ENCODE data around the gene FBXO40. TPM values are rescaled to one million over a fixed set of nuclear protein-coding genes. Genes with fewer than 3 reads are reported as not detected.
A peak's percentile ranks its signal among the peaks of the same experiment; 100 is the strongest.
"Not testable (repeated sequence)": the region's sequence is repeated elsewhere in the genome, so short reads cannot be mapped to it uniquely, and the experiment has no call there.

The FBXO40 gene, protein sequence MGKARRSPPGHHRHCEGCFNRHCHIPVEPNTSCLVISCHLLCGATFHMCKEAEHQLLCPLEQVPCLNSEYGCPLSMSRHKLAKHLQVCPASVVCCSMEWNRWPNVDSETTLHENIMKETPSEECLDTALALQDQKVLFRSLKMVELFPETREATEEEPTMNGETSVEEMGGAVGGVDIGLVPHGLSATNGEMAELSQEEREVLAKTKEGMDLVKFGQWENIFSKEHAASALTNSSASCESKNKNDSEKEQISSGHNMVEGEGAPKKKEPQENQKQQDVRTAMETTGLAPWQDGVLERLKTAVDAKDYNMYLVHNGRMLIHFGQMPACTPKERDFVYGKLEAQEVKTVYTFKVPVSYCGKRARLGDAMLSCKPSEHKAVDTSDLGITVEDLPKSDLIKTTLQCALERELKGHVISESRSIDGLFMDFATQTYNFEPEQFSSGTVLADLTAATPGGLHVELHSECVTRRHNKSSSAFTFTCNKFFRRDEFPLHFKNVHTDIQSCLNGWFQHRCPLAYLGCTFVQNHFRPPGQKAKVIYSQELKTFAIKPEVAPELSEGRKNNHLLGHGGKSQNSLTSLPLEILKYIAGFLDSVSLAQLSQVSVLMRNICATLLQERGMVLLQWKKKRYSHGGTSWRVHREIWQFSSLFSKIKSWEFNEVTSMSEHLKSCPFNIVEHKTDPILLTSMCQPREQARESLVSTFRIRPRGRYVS
- not detected for total RNA-seq

DNA sequence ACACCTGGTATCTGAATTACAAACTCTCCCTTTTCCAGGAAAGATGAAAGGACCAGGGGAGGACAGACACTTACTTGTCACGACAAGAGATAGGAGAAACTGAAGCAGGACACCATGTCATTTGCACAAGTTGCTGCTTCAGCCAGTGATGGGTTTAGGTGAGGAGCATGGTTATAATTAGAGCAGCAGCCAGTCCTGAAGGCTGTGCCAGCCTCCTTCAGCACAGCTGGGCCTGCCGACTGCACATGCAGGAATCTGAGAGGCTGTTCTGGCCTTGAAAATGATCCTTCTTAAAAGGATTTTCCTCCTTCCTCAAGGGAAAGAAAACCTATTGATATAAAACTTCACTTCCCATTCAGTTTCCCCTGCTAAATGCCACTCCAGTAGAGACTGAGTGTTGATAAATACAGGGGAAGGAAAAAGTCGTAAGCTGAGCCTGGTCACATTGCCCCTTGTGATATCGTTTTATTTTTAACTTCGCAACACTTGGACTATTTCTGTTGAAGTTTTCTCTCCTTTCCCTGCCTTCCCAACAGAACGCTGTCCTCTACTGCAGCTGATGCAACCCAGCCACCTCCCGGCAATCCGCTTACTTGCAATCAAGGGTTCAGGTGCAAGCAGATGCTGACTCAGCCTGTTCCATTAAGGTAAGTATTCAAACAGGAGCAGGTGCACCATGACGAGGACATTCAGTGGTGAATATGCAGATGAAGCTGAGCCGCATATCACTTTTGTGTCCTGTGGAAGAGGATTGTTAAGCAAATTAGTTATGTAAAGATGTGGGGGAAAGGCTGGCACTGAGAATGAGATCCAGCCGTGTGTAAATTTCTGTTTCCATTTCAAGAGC is at the start of gene FBXO40:
Gene FBXO40, plus strand, starts transcription at position 524 of the 847 bp plus-strand sequence. CDS start 27,197 bp downstream, outside the sequence.
- Mint-ChIP-seq H3K9me3 (no peaks in the 10 kb centered on the region), H3K4me3 (no peak within 1 kb of the TSS), H3K36me3 (ENCODE audit: low read depth) (no peaks in the 10 kb centered on the region), H3K27me3 (no peaks in the 10 kb centered on the region), H3K4me1 (no peaks in the 10 kb centered on the region), H3K27ac (no peak within 1 kb of the TSS)
- no peak for ATAC-seq (replicated peaks)

DNA sequence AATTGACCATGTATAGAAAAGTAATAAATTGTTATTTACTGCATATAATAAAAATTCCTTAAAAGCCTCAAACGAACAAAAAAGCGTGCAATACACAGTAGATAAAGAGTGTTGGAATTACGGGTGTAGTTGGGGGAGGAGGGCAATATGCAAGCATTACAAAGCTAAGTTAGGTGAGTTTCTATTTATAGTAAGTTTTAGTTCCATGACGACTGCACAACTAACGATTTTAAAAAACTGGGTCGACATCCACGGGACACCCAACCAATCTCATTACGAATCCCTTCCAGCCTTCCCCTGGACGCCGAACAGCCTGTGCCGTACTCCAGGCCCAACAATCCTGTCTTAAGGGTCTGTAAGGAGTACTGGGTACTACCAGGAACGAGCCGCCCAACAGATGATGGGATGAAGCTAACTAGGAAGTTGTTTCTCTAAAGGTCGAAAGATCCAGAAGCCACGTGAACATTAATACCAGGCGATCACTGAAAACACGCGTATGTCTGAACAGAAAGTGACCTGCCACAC is 48.1 kb upstream of the FBXO40 start:
- H3K9me3 Mint-ChIP-seq = no peaks in the 10 kb centered on the region
- H3K4me3 Mint-ChIP-seq = peak overlapping the region; percentile 97
- H3K36me3 Mint-ChIP-seq (ENCODE audit: low read depth) = peaks cover 5% of the 10 kb centered on the region
- H3K4me1 Mint-ChIP-seq = peaks cover 8% of the 10 kb centered on the region
- peak overlapping the region; percentile 96 for H3K27ac Mint-ChIP-seq
- ATAC-seq (replicated peaks) = peak; percentile 17
- no peaks in the 10 kb centered on the region for H3K27me3 Mint-ChIP-seq

DNA sequence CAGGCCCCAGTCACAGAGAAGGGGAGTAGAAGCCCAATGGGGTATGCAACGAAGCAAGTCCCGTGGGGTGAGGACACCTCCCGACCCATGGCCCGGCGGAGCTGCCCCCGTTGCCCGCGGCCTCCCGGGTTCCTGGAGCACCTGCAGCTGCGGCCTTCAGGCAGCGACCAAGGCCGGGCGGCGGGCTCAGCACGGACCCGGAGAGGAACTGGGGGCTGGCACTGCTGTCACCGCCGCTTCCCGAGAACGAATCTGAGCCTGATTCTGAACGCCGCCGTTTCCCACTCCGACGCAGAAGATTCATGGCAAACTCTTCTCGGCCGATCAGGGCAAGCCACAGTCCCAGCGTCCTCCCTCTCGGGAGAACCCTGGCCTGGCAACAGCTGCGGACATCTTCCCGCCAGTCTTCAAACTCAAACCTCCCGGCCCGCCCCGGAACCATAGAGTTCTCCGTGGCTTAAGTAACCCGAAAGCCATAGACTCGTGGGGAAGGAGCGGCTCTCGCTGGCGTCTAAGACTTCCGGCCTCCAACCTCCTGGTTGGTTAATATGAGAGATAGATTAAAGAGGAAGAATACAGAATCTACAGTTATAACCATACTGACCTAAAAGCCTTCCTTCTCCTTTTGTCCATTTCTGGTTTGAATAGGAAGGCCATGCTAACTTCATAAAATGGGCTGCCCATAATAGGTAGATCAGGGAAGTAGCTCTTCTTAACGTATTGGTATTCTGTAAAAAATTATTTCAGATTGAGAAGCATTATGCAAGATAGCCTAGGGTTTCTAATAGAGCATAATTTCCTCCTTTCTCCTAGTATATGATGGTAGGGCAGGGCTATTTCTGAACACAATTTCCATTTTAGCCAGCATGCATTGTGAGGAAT is 47.4 kb upstream of the FBXO40 start, which contains the start of gene POLQ:
Gene POLQ, minus strand, starts transcription at position 415 of the 882 bp plus-strand sequence. Its CDS starts 111 bp downstream, at position 304.
- H3K4me3 Mint-ChIP-seq = peak within 1 kb of the TSS; percentile 97
- H3K27ac Mint-ChIP-seq = peak within 1 kb of the TSS; percentile 96
- H3K36me3 Mint-ChIP-seq (ENCODE audit: low read depth) = peaks cover 5% of the 10 kb centered on the region
- H3K4me1 Mint-ChIP-seq = peaks cover 8% of the 10 kb centered on the region
- ATAC-seq (replicated peaks) = peak; percentile 98
- no peaks in the 10 kb centered on the region for H3K27me3 Mint-ChIP-seq
- H3K9me3 Mint-ChIP-seq = no peaks in the 10 kb centered on the region

DNA sequence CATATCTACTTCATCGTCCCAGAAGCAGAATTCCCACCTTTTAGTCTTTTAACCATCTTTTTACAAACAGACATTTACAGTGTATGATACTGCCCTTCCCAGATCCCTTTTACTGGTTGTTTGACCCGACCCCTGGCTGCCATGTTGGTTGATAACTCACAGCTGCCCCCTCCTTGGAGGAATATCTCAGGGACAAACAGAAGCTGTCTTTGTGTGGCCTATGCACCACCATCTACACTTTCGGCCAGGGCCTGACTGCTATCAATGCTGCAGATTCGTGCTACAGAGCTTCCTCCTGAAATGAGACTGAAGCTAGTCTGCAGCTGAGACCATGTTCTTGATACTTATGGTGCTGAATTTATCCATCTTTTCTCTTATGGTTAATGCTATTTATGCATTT is 40.8 kb upstream of the FBXO40 start:
- Mint-ChIP-seq H3K27me3 (peaks cover 3% of the 10 kb centered on the region), H3K36me3 (ENCODE audit: low read depth) (no peaks in the 10 kb centered on the region), H3K9me3 (no peaks in the 10 kb centered on the region), H3K4me1 (no peaks in the 10 kb centered on the region), H3K27ac (peak overlapping the region; percentile 3), H3K4me3 (no peak overlapping the region)
- no peak for ATAC-seq (replicated peaks)

DNA sequence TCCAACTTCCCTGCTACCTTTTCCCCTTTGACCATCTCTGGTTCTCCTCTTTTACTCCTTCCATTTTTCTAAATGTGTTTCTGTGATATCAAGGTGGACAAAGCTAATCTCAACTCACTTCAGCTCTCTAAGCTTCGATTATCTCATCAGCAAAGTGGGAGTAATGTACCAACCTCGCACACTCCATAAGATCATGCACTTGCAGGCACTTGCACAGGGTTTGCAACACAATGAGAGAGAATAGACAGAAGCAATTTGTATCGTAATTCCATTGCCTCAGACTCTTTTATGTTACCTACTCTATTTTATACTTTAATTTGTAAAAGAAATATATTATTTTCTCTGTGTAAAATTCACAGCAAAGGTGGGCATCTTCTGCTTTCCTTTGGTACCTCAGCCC is 40.4 kb upstream of the FBXO40 start:
- H3K4me1 Mint-ChIP-seq = no peaks in the 10 kb centered on the region
- H3K4me3 Mint-ChIP-seq = no peak overlapping the region
- peak overlapping the region; percentile 3 for H3K27ac Mint-ChIP-seq
- H3K36me3 Mint-ChIP-seq (ENCODE audit: low read depth) = no peaks in the 10 kb centered on the region
- H3K27me3 Mint-ChIP-seq = peaks cover 3% of the 10 kb centered on the region
- no peaks in the 10 kb centered on the region for H3K9me3 Mint-ChIP-seq
- no peak for ATAC-seq (replicated peaks)

DNA sequence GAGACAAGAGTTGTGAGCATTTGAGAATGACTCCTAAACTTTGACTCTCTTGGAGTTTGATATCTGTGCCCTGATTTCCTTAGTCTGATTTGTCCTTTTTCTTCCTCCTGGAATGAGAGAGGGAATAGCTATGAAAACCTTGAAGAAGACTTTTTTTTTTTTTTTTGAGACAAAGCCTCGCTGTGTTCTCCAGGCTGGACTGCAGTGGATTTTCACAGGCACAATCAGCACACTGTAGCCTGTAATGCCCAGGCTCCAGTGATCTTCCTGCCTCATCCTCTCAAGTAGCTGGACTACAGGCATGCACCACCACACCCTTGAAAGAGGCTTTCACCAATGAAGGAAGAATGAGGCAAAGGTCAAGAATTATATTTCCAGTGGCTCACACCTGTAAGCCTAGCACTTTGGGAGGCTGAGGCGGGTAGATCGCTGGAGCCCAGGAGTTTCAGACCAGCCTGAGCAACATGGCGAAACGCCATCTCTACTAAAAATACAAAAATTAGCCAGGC is 35.7 kb upstream of the FBXO40 start:
- peaks cover 11% of the 10 kb centered on the region for H3K27me3 Mint-ChIP-seq
- H3K4me1 Mint-ChIP-seq = no peaks in the 10 kb centered on the region
- no peaks in the 10 kb centered on the region for H3K36me3 Mint-ChIP-seq (ENCODE audit: low read depth)
- no peaks in the 10 kb centered on the region for H3K9me3 Mint-ChIP-seq
- ATAC-seq (replicated peaks) = no peak
- H3K4me3 Mint-ChIP-seq = no peak overlapping the region
- no peak overlapping the region for H3K27ac Mint-ChIP-seq

DNA sequence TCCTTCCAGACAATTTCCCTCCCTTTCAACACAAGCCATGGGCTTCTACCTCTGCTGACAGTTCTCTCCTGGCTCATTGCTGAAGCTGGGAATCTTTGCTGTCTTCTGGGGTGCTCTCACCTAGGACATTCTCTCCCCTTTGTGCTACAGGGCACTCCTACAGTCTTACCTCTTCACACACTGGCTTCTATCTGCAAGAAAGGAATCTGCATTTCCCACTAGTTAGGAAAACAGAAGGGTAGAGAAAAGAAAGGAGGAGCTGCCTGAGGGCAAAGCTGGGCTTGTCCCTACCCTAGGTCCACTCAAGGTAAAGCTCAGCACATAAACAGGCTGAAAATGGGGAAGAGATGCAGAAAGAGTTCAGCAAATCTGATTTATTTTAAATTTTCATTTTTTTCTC is 31.0 kb upstream of the FBXO40 start:
- ATAC-seq (replicated peaks) = no peak
- Mint-ChIP-seq H3K4me3 (no peak overlapping the region), H3K36me3 (ENCODE audit: low read depth) (no peaks in the 10 kb centered on the region), H3K27ac (no peak overlapping the region), H3K9me3 (no peaks in the 10 kb centered on the region), H3K4me1 (no peaks in the 10 kb centered on the region), H3K27me3 (peaks cover 9% of the 10 kb centered on the region)

DNA sequence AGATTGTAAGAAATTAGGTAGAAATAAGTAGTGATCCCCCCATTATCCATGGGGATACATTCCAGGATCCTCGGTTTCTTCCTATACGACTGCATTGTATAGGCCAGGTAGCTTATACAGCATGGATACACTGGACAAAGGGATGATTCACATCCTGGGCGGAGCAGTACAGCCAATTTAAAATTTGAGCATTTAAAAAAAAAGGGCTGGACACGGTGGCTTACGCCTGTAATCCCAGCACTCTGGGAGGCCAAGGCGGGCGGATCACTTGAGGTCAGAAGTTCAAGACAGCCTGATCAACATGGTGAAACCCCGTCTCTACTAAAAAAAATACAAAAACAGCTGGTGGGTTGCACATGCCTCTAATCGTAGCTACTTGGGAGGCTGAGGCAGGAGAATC is 26.4 kb upstream of the FBXO40 start:
- H3K36me3 Mint-ChIP-seq (ENCODE audit: low read depth) = no peaks in the 10 kb centered on the region
- ATAC-seq (replicated peaks) = no peak
- no peak overlapping the region for H3K4me3 Mint-ChIP-seq
- no peaks in the 10 kb centered on the region for H3K9me3 Mint-ChIP-seq
- no peak overlapping the region for H3K27ac Mint-ChIP-seq
- no peaks in the 10 kb centered on the region for H3K27me3 Mint-ChIP-seq
- H3K4me1 Mint-ChIP-seq = no peaks in the 10 kb centered on the region

DNA sequence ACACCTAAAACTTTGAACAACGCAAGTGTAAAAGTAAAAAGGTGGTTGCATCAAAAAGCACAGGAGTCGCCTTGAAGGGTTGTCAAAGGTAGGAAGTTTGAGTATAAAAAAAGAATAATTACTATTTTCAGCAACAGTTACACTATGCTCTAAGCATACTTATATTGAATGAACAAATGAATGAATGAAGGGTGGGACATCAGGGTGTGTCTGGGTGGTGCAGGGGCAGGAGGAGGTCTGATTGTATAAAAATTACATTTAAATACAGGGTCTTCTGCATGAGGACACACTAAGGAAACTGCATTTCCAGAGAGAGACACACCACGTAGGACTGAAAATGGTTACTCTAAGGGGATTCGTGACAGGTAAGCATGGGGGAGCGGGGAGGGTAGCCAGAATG is 25.5 kb upstream of the FBXO40 start, which contains the start of gene ARGFX:
Gene ARGFX, plus strand, starts transcription at position 301 of the 400 bp plus-strand sequence. CDS start 2,765 bp downstream, outside the sequence.
- no peak within 1 kb of the TSS for H3K27ac Mint-ChIP-seq
- H3K36me3 Mint-ChIP-seq (ENCODE audit: low read depth) = no peaks in the 10 kb centered on the region
- H3K27me3 Mint-ChIP-seq = no peaks in the 10 kb centered on the region
- no peak for ATAC-seq (replicated peaks)
- no peaks in the 10 kb centered on the region for H3K9me3 Mint-ChIP-seq
- H3K4me1 Mint-ChIP-seq = no peaks in the 10 kb centered on the region
- no peak within 1 kb of the TSS for H3K4me3 Mint-ChIP-seq

DNA sequence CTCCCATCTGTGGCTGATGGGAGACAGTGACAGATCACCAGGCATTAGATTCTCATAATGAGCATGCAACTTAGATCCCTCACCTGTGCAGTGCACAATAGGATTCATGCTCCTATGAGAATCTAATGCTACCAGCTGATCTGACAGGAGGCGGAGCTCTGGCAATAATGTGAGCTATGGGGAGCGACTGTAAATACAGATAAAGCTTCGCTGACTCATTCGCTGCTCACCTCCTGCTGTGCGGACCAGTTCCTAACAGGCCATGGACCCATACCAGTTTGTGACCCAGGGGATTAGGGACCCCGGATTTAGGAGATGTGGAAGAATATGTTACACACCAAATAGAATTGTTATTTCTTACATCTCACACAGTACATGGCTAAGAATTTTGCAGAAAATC is 18.7 kb upstream of the FBXO40 start:
- Mint-ChIP-seq H3K27ac (no peak overlapping the region), H3K36me3 (ENCODE audit: low read depth) (no peaks in the 10 kb centered on the region), H3K4me1 (no peaks in the 10 kb centered on the region), H3K27me3 (no peaks in the 10 kb centered on the region), H3K4me3 (no peak overlapping the region), H3K9me3 (no peaks in the 10 kb centered on the region)
- no peak for ATAC-seq (replicated peaks)

DNA sequence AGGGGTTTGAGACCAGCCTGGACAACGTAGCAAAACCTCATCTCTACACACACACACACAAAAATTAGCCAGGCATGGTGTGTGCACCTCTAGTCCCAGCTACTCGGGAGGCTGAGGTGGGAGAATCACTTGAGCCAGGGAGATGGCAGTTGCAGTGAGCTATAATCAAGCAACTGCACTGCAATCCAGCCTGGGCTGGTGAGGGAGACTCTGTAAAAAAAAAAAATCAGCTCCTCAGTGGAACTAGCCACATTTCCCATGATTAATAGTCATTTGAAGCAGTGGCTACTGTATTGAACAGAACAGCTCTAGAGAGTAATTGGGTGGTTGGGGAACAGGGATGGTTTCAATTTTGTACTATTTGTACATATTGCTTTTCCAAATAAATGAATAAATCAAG is 11.5 kb upstream of the FBXO40 start:
- no peak for ATAC-seq (replicated peaks)
- Mint-ChIP-seq H3K27ac (no peak overlapping the region), H3K36me3 (ENCODE audit: low read depth) (no peaks in the 10 kb centered on the region), H3K9me3 (no peaks in the 10 kb centered on the region), H3K4me1 (no peaks in the 10 kb centered on the region), H3K27me3 (peaks cover 24% of the 10 kb centered on the region), H3K4me3 (no peak overlapping the region)

DNA sequence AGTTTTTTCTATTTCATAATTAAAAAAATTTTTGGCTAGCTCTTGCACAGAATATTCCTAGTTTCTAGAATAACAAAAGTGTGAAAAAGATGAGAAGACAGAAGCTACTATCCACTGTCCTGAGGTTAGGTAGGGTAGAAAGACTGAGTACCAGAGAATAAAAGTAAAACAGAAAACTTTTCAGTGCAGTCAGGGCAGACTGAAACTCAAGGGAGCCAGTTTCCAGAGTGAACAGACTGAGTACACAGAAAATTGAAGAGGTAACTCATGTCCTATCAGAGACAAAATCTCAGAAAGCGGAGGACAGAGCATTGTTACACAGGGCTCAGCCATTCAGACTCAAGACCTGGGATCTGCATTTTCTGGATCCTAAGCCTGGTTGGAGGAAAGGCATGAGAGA is 8.8 kb upstream of the FBXO40 start:
- H3K4me1 Mint-ChIP-seq = no peaks in the 10 kb centered on the region
- peaks cover 24% of the 10 kb centered on the region for H3K27me3 Mint-ChIP-seq
- no peak overlapping the region for H3K4me3 Mint-ChIP-seq
- no peaks in the 10 kb centered on the region for H3K9me3 Mint-ChIP-seq
- ATAC-seq (replicated peaks) = no peak
- no peaks in the 10 kb centered on the region for H3K36me3 Mint-ChIP-seq (ENCODE audit: low read depth)
- no peak overlapping the region for H3K27ac Mint-ChIP-seq

DNA sequence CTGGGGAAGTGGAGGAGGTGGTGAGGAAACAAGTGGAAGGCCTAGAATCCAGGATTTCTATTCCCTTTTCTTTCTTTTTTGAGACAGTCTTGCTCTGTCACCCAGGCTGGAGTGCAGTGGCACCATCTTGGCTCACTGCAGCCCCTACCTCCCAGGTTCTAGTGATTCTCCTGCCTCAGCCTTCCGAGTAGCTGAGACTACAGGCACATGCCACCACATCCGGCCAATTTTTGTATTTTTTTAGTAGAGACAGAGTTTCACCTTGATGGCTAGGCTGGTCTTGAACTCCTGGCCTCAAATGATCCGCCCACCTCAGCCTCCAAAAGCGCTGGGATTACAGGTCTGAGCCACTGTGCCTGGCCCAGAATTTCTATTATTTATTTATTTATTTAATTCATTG is 627 bp downstream of the FBXO40 start:
- not testable (repeated sequence) for H3K4me1 Mint-ChIP-seq; H3K27ac Mint-ChIP-seq; ATAC-seq (replicated peaks); H3K27me3 Mint-ChIP-seq; H3K36me3 Mint-ChIP-seq (ENCODE audit: low read depth); H3K9me3 Mint-ChIP-seq; H3K4me3 Mint-ChIP-seq
